Parathyroid adenoma (tissue), 2 donors: ENCODE measurements around the gene FAM20C.

ENCODE experiments used
- H2AFZ ChIP-seq: fragments of 300-600 bp; sonication (generic); one replicate; pipeline ENCODE4 v1.7.0; 2017; ENCODE audit warnings: antibody characterized with exemption, mild to moderate bottlenecking
- H3K27ac ChIP-seq: fragments of 300-600 bp; sonication (generic); one replicate; pipeline ENCODE4 v1.7.0; 2017
- H3K27me3 ChIP-seq: fragments of 300-600 bp; sonication (generic); one replicate; pipeline ENCODE4 v1.7.0; 2017; ENCODE audit warnings: low read length; ENCODE audit not compliant: control insufficient read depth, insufficient read depth
- H3K36me3 ChIP-seq: fragments of 300-600 bp; sonication (generic); one replicate; pipeline ENCODE4 v1.7.0; 2017; ENCODE audit warnings: low read length; ENCODE audit not compliant: control insufficient read depth, insufficient read depth
- H3K4me1 ChIP-seq: fragments of 300-600 bp; sonication (generic); one replicate; pipeline ENCODE4 v1.7.0; 2017; ENCODE audit warnings: control low read depth
- H3K4me2 ChIP-seq: fragments of 300-600 bp; sonication (generic); one replicate; pipeline ENCODE4 v1.7.0; 2017; ENCODE audit warnings: low read length
- H3K4me3 ChIP-seq: fragments of 300-600 bp; sonication (generic); one replicate; pipeline ENCODE4 v1.7.0; 2017; ENCODE audit warnings: low read depth, low read length
- H3K79me2 ChIP-seq: fragments of 300-600 bp; sonication (generic); one replicate; pipeline ENCODE4 v1.7.0; 2017; ENCODE audit warnings: control low read depth
- H3K9ac ChIP-seq: fragments of 300-600 bp; sonication (generic); one replicate; pipeline ENCODE4 v1.7.0; 2017; ENCODE audit warnings: mild to moderate bottlenecking
- H3K9me3 ChIP-seq: fragments of 300-600 bp; sonication (generic); one replicate; pipeline ENCODE4 v1.7.0; 2017; ENCODE audit warnings: low read length; ENCODE audit not compliant: control insufficient read depth
- TF ChIP-seq, protein P1 (sequence below): fragments of 300-600 bp; sonication (generic); IDR thresholded peaks from one replicate; pipeline ENCODE4 v1.7.0; 2017; ENCODE audit warnings: antibody characterized with exemption, mild to moderate bottlenecking
- donor health status: primary hyperparathyroidism.

FAM20C gene

DNA sequence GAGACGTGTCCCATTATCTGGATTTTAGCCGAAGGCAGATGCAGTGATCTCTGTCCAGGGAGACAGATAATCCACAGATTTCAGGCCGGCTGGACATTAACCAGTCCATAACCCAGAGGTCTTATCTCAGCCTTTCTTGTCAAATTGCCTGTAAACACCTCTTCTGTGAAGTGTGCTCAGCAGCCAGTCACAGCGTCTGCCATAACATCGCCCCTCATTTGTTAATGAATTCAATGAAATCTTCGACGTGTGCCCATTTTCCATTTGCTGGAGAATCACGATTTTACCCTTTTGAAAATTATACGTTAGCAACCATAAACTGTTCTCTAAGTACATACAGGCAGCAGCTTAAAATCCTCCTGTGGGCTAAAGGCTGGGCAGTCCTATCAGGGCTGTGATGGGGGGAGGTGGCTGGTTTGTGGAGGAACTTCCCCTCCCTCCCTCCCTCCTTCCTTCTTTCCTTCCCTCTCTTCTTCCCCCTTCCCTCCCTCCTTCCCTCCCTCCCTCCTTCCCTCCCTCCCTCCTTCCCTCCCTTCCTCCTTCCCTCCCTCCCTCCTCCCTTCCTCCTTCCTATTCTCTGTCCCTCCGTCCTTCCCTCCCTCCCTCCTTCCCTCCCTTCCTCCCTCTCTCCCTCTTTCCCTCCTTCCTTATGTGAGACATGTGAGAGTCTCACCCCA lies 26.6 kb upstream of the FAM20C start:
- no peaks in the 10 kb centered on the region for H3K9me3 ChIP-seq
- no peaks in the 10 kb centered on the region for H3K4me1 ChIP-seq
- H3K4me3 ChIP-seq, result no peak overlapping the region
- no peaks in the 10 kb centered on the region for H3K36me3 ChIP-seq
- no peaks in the 10 kb centered on the region for H3K27me3 ChIP-seq
- no peak overlapping the region for H3K27ac ChIP-seq
- H3K4me2 ChIP-seq, result no peak overlapping the region
- TF ChIP-seq, protein P1, sequence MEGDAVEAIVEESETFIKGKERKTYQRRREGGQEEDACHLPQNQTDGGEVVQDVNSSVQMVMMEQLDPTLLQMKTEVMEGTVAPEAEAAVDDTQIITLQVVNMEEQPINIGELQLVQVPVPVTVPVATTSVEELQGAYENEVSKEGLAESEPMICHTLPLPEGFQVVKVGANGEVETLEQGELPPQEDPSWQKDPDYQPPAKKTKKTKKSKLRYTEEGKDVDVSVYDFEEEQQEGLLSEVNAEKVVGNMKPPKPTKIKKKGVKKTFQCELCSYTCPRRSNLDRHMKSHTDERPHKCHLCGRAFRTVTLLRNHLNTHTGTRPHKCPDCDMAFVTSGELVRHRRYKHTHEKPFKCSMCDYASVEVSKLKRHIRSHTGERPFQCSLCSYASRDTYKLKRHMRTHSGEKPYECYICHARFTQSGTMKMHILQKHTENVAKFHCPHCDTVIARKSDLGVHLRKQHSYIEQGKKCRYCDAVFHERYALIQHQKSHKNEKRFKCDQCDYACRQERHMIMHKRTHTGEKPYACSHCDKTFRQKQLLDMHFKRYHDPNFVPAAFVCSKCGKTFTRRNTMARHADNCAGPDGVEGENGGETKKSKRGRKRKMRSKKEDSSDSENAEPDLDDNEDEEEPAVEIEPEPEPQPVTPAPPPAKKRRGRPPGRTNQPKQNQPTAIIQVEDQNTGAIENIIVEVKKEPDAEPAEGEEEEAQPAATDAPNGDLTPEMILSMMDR, result no peak
- no peak overlapping the region for H2AFZ ChIP-seq
- H3K9ac ChIP-seq, result no peak overlapping the region
- H3K79me2 ChIP-seq, result no peaks in the 10 kb centered on the region

- H3K9ac ChIP-seq, result no peak overlapping the region
- no peaks in the 10 kb centered on the region for H3K9me3 ChIP-seq
- H3K27ac ChIP-seq, result no peak overlapping the region
- TF ChIP-seq, protein P1, result no peak
- no peaks in the 10 kb centered on the region for H3K36me3 ChIP-seq
- no peaks in the 10 kb centered on the region for H3K4me1 ChIP-seq
- no peak overlapping the region for H2AFZ ChIP-seq
- H3K79me2 ChIP-seq, result no peaks in the 10 kb centered on the region
- no peak overlapping the region for H3K4me3 ChIP-seq
- no peak overlapping the region for H3K4me2 ChIP-seq
- no peaks in the 10 kb centered on the region for H3K27me3 ChIP-seq
These were observed 25.9 kb upstream of the FAM20C start for GRCh38 chr7:166338-167060.

GRCh38 chr7:167090-167855 lies 25.1 kb upstream of the FAM20C start:
- no peaks in the 10 kb centered on the region for H3K79me2 ChIP-seq
- no peak overlapping the region for H2AFZ ChIP-seq
- no peaks in the 10 kb centered on the region for H3K27me3 ChIP-seq
- TF ChIP-seq, protein P1, result no peak
- H3K27ac ChIP-seq, result no peak overlapping the region
- H3K9ac ChIP-seq, result no peak overlapping the region
- H3K36me3 ChIP-seq, result no peaks in the 10 kb centered on the region
- no peak overlapping the region for H3K4me3 ChIP-seq
- no peaks in the 10 kb centered on the region for H3K9me3 ChIP-seq
- no peak overlapping the region for H3K4me2 ChIP-seq
- H3K4me1 ChIP-seq, result no peaks in the 10 kb centered on the region

DNA sequence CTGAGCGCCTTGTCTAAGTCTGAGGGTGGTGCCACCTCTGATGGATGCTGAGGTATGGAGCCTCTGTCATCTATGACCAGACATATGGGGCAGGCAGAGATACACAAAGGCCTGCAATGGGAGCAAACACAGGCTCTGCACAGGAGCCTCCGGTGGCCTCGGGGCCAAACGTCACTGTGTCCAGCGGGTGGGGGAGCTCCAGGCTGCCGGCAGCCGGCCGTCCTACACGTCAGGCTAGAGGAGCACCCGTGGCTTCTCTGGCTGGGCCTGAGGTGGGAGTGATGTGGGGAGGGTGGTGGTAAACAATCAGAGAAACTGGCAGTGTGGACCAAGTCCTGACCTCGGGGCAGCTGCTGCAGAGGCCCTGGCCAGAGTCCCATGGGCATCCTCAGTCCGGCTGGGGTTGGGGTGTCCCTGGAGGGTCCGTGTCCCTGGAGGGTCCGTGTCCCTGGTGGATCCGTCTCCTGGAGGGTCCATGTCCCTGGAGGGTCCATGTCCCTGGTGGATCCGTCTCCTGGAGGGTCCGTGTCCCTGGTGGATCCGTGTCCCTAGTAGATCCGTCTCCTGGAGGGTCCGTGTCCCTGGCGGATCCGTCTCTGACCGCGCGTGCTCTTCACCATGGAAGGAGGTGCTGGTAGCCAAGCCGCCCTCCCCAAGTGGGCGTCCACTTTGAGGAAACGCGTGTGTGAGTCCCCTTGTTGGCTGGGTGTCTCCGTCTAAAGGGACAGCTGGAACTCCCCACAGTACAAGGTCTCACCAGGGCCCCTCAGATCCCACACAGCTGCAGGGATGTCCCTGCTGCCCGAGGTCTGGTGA lies 24.2 kb upstream of the FAM20C start:
- Histone ChIP-seq H3K27ac (no peak overlapping the region), H3K27me3 (no peaks in the 10 kb centered on the region), H3K4me3 (no peak overlapping the region), H3K36me3 (no peaks in the 10 kb centered on the region), H3K9me3 (no peaks in the 10 kb centered on the region), H3K9ac (no peak overlapping the region), H3K4me2 (no peak overlapping the region), H3K79me2 (no peaks in the 10 kb centered on the region), H3K4me1 (no peaks in the 10 kb centered on the region), H2AFZ (no peak overlapping the region)
- TF ChIP-seq, protein P1, result no peak
